Measurements from ENCODE around the gene SLC2A8. TPM values are rescaled to one million over a fixed set of nuclear protein-coding genes. Genes with fewer than 3 reads are reported as not detected.

The SLC2A8 gene
- total and polyA plus RNA-seq, 2 experiments from 2014 or later: 45.3 to 62.2 TPM

DNA sequence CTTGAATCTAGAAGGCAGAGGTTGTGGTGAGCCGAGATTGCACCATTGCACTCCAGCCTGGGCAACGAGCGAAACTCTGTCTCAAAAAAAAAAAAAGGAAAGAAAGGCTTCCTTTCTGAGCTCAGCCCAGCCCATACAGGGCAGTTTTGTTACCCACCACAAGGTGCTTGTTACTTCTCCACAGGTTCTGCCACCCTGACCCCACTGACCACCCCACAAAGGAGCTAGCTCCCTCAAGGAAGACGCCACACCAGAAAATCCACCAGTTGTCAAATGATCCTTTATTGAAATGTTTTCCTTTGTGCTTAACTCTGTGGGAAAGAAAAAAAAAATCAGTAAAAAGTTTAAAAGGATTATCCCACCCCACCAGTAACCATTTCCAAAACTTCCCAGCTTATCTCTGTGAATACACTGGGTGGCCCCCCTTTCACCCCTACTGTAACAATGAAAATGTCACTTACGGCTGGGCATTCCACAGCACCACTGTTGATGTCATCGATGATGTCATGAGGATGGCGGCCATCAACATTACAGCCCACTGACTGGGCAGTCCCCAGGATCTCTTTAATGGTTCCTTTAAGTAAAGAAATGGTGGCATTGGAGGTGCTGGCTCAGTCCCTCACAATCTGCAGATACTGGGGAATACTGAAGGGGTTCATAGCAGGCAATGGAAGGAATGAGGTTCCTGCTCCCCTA, 50.6 kb downstream of the SLC2A8 start:
- no peak overlapping the region for H3K27ac ChIP-seq
- peaks cover 56% of the 10 kb centered on the region for H3K36me3 ChIP-seq

GRCh38 chr9:127448112-127448805, 51.3 kb downstream of the SLC2A8 start:
- DNase-seq (ENCODE audit: low read depth in 1 of 2, low spot score in 1 of 2): no peak
- no peak overlapping the region for H3K4me3 ChIP-seq
- no peaks in the 10 kb centered on the region for H3K9me3 ChIP-seq (ENCODE audit: low read depth)
- TF ChIP-seq, protein P1, sequence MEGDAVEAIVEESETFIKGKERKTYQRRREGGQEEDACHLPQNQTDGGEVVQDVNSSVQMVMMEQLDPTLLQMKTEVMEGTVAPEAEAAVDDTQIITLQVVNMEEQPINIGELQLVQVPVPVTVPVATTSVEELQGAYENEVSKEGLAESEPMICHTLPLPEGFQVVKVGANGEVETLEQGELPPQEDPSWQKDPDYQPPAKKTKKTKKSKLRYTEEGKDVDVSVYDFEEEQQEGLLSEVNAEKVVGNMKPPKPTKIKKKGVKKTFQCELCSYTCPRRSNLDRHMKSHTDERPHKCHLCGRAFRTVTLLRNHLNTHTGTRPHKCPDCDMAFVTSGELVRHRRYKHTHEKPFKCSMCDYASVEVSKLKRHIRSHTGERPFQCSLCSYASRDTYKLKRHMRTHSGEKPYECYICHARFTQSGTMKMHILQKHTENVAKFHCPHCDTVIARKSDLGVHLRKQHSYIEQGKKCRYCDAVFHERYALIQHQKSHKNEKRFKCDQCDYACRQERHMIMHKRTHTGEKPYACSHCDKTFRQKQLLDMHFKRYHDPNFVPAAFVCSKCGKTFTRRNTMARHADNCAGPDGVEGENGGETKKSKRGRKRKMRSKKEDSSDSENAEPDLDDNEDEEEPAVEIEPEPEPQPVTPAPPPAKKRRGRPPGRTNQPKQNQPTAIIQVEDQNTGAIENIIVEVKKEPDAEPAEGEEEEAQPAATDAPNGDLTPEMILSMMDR (IDR thresholded peaks at IDR 0.05; ENCODE audit: low read depth, low read length): no peak
- no peaks in the 10 kb centered on the region for H3K27me3 ChIP-seq
- no peak overlapping the region for H3K27ac ChIP-seq
- peaks cover 50% of the 10 kb centered on the region for H3K36me3 ChIP-seq
- H3K4me1 ChIP-seq (ENCODE audit: low read depth): peaks cover 22% of the 10 kb centered on the region

More for the DNA sequence above, 50.6 kb downstream of the SLC2A8 start:
- no peak overlapping the region for H3K4me3 ChIP-seq
- no peaks in the 10 kb centered on the region for H3K9me3 ChIP-seq (ENCODE audit: low read depth)
- TF ChIP-seq, protein P1 (IDR thresholded peaks at IDR 0.05; ENCODE audit: low read depth, low read length): no peak
- peaks cover 21% of the 10 kb centered on the region for H3K4me1 ChIP-seq (ENCODE audit: low read depth)
- no peaks in the 10 kb centered on the region for H3K27me3 ChIP-seq
- no peak for DNase-seq (ENCODE audit: low read depth in 1 of 2, low spot score in 1 of 2)

DNA sequence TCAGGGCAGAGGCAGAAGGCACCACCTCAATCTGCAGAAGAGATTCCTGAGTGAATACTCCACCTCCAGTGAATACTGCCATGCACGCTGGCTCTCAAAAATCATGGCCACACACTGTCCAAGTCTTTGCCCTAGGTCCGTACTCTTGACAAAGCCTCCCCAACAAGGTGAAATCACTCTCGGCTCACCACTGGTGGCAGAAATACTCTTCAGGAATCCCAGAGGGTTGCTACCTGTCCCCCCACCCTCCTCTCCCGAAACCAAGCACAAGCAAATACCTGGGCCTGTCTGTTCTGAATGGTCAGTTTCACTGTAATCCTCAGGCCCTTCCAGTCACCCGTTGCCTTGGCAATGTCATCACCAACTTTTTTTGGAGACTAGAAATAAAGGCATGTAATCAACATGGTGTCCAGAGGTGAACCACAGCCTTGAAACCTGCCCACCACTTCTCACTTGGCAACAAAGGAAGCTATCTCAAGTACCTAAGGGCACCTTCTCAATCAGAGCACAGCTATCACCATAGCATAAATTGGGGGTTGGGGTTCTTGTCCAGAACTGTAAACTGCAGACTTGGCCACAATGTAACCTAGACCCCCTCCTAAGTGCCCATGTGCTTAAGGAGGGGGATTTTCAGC, 52.5 kb downstream of the SLC2A8 start:
- H3K9me3 ChIP-seq (ENCODE audit: low read depth): no peaks in the 10 kb centered on the region
- TF ChIP-seq, protein P1 (IDR thresholded peaks at IDR 0.05; ENCODE audit: low read depth, low read length): no peak
- peak in 1 of 2 donors; percentile 31 for DNase-seq (ENCODE audit: low read depth in 1 of 2, low spot score in 1 of 2)
- peaks cover 22% of the 10 kb centered on the region for H3K4me1 ChIP-seq (ENCODE audit: low read depth)
- peaks cover 43% of the 10 kb centered on the region for H3K36me3 ChIP-seq
- H3K27me3 ChIP-seq: no peaks in the 10 kb centered on the region
- H3K27ac ChIP-seq: peak overlapping the region; percentile 80
- peak overlapping the region; percentile 97 for H3K4me3 ChIP-seq

GRCh38 chr9:127450243-127450760, 53.3 kb downstream of the SLC2A8 start:
- Histone ChIP-seq H3K4me3 (peak overlapping the region; percentile 97), H3K27me3 (no peaks in the 10 kb centered on the region), H3K27ac (peak overlapping the region; percentile 80), H3K9me3 (ENCODE audit: low read depth) (no peaks in the 10 kb centered on the region), H3K4me1 (ENCODE audit: low read depth) (peaks cover 22% of the 10 kb centered on the region), H3K36me3 (peaks cover 36% of the 10 kb centered on the region)
- TF ChIP-seq, protein P1 (IDR thresholded peaks at IDR 0.05; ENCODE audit: low read depth, low read length): no peak
- DNase-seq (ENCODE audit: low read depth in 1 of 2, low spot score in 1 of 2): peak; percentile 11 to 52

DNA sequence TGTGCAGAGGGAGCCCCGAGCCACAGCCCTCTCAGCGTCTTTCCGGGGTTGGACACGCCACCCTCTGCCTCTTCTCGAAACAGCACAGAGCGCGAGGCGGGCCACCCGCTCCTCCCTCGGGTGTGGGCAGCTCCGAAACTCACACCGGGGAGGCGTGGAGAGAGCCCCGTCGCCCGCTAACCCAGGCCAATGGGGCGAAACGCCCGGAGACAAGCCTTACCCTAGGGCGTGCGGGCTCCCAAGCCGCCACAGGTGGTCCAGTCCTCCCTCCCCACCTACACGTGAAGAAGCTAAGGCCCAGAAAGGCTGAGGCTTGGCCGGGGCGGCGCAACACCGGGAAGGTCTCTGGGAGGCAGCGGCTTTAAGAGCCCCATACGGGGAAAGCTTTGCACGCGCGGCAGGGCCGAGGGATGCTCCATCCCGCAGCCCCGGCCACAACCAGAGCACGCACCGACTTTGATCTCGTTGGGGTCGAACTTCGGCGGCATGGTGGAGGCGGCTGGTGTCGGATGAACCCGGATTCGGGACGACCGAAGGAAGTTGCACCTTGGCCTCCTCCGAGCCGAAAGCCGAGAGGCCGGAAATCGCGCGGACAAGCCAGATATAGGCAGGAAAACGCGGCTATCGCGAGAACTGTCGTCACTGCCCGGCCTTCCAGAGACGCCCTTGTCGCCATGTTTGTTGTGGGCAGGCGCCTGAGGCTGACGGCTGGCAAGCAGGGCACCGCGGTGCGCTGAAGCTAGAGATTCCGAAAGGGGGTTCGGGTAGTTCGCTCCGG, 54.0 kb downstream of the SLC2A8 start, which contains the start of the genes LRSAM1 and RPL12:
Gene LRSAM1, plus strand, starts transcription at position 681 of the 778 bp plus-strand sequence. CDS start 3,018 bp downstream, outside the sequence.
Gene RPL12, minus strand, starts transcription at position 577 of the 778 bp plus-strand sequence. Its CDS starts 89 bp downstream, at position 488.
- Histone ChIP-seq H3K27ac (peak within 1 kb of the TSS; percentile 80), H3K36me3 (peaks cover 32% of the 10 kb centered on the region), H3K9me3 (ENCODE audit: low read depth) (no peaks in the 10 kb centered on the region), H3K27me3 (no peaks in the 10 kb centered on the region), H3K4me1 (ENCODE audit: low read depth) (peaks cover 22% of the 10 kb centered on the region), H3K4me3 (peak within 1 kb of the TSS; percentile 97)
- peak; percentile 96 to 98 for DNase-seq (ENCODE audit: low read depth in 1 of 2, low spot score in 1 of 2)
- TF ChIP-seq, protein P1 (IDR thresholded peaks at IDR 0.05; ENCODE audit: low read depth, low read length): no peak

Data from cardiac muscle cell (in vitro differentiated cells and primary cell).